ENCODE measurements around the gene TAF11L13. TPM values are rescaled to one million over a fixed set of nuclear protein-coding genes. Genes with fewer than 3 reads are reported as not detected.

TAF11L13 gene
- not detected in 2 replicates for total RNA-seq

DNA sequence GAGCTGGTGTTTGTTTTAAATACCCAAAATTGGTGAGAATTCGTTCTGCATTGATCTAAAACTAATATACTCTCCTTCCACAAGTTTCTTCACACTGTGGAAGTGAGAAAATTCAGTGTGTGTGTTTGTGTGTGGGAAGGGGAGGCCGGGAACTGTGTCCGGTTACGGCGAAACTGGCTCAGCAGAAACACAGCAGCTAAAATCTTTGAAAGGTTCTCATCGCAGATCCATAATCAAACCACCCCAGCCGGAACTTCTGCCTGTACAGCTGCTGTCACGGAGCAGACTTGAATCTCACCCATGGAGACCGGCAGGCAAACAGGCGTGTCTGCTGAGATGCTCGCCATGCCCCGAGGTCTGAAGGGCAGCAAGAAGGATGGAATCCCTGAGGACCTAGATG lies at the start of gene TAF11L13:
TSS of gene TAF11L13 (plus strand) at position 301 of the 400 bp plus-strand sequence.

DNA sequence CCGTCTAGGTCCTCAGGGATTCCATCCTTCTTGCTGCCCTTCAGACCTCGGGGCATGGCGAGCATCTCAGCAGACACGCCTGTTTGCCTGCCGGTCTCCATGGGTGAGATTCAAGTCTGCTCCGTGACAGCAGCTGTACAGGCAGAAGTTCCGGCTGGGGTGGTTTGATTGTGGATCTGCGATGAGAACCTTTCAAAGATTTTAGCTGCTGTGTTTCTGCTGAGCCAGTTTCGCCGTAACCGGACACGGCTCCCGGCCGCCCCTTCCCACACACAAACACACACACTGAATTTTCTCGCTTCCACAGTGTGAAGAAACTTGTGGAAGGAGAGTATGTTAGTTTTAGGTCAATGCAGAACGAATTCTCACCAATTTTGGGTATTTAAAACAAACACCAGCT lies 46.2 kb upstream of the TAF11L13 start, which contains the start of gene TAF11L7:
TSS of gene TAF11L7 (minus strand) at position 101 of the 400 bp plus-strand sequence.

DNA sequence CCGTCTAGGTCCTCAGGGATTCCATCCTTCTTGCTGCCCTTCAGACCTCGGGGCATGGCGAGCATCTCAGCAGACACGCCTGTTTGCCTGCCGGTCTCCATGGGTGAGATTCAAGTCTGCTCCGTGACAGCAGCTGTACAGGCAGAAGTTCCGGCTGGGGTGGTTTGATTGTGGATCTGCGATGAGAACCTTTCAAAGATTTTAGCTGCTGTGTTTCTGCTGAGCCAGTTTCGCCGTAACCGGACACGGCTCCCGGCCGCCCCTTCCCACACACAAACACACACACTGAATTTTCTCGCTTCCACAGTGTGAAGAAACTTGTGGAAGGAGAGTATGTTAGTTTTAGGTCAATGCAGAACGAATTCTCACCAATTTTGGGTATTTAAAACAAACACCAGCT lies 41.0 kb upstream of the TAF11L13 start, which contains the start of gene TAF11L8:
TSS of gene TAF11L8 (minus strand) at position 101 of the 400 bp plus-strand sequence.

DNA sequence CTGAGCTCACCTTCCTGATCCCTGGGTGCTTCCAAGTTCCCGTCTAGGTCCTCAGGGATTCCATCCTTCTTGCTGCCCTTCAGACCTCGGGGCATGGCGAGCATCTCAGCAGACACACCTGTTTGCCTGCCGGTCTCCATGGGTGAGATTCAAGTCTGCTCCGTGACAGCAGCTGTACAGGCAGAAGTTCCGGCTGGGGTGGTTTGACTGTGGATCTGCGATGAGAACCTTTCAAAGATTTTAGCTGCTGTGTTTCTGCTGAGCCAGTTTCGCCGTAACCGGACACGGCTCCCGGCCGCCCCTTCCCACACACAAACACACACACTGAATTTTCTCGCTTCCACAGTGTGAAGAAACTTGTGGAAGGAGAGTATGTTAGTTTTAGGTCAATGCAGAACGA lies 37.6 kb upstream of the TAF11L13 start, which contains the start of gene TAF11L9:
TSS of gene TAF11L9 (minus strand) at position 140 of the 400 bp plus-strand sequence.

DNA sequence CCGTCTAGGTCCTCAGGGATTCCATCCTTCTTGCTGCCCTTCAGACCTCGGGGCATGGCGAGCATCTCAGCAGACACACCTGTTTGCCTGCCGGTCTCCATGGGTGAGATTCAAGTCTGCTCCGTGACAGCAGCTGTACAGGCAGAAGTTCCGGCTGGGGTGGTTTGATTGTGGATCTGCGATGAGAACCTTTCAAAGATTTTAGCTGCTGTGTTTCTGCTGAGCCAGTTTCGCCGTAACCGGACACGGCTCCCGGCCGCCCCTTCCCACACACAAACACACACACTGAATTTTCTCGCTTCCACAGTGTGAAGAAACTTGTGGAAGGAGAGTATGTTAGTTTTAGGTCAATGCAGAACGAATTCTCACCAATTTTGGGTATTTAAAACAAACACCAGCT lies 34.2 kb upstream of the TAF11L13 start, which contains the start of gene TAF11L10:
TSS of gene TAF11L10 (minus strand) at position 101 of the 400 bp plus-strand sequence.

DNA sequence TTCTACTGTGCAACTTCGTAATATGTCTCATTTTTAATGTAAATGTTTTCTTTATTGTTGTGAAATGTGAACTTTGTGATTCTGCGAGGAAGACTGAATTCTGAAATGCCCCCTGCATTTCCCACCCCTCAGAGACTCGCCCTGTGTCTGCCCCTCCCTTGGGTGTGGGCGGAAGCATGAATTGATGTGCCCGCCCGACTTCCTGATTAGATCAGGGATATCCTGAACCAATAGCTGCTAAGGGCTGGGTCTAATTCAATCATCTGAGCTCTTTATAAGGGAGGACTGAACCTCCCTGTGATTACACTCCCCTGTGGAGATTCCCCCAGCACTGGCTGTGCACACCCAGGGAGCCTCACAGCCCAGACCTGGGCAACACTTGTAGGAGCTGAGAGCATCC lies 28.0 kb upstream of the TAF11L13 start, which contains the start of gene TAF11L11:
TSS of gene TAF11L11 (plus strand) at position 304 of the 400 bp plus-strand sequence.

DNA sequence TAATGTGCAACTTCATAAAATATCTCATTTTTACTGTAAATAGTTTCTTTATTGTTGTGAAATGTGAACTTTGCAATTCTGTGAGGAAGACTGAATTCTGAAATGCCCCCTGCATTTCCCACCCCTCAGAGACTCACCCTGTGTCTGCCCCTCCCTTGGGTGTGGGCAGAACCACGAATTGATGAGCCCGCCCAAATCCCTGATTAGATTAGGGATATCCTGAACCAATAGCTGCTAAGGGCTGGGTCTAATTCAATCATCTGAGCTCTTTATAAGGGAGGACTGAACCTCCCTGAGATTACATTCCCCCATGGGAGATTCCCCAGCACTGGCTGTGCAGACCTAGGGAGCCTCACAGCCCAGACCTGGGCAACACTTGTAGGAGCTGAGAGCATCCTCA lies 21.8 kb upstream of the TAF11L13 start, which contains the start of gene TAF11L12:
TSS of gene TAF11L12 (plus strand) at position 301 of the 400 bp plus-strand sequence.

DNA sequence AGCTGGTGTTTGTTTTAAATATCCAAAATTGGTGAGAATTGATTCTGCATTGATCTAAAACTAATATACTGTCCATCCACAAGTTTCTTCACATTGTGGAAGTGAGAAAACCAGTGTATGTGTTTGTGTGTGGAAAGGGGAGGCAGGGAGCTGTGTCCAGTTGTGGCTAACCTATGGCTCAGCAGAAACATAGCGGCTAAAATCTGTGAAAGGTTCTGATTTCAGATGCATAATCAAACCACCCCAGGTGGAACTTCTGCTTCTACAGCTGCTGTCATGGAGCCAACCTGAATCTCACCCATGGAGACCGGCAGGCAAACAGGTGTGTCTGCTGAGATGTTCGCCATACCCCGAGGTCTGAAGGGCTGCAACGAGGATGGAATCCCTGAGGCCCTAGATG lies 2.3 kb downstream of the TAF11L13 start, which contains the start of gene TAF11L14:
TSS of gene TAF11L14 (plus strand) at position 301 of the 400 bp plus-strand sequence.

Small RNA genes lying within 50 kb of the gene (small RNA-seq; reads per million reads assigned to genes)
- gene AC233724.1 (not detected), gene AC233724.12 (not detected), gene AC233724.2 (not detected), gene AC233724.3 (not detected), gene AC233724.4 (not detected), gene AC233724.6 (not detected), gene AC233724.7 (not detected)

Other genes starting within 250 kb of the TAF11L13 start
- not detected in 2 replicates for gene TAF11L2, start 133.9 kb upstream of the TAF11L13 start, total RNA-seq
- gene TAF11L3, start 113.7 kb upstream of the TAF11L13 start, total RNA-seq: not detected in 2 replicates
- not detected in 2 replicates for gene TAF11L4, start 110.3 kb upstream of the TAF11L13 start, total RNA-seq
- not detected in 2 replicates for gene TAF11L5, start 106.9 kb upstream of the TAF11L13 start, total RNA-seq
- not detected in 2 replicates for gene TAF11L6, start 103.4 kb upstream of the TAF11L13 start, total RNA-seq
- gene TAF11L7, start 46.3 kb upstream of the TAF11L13 start, total RNA-seq: not detected in 2 replicates
- not detected in 2 replicates for gene TAF11L8, start 41.1 kb upstream of the TAF11L13 start, total RNA-seq
- gene TAF11L9, start 37.7 kb upstream of the TAF11L13 start, total RNA-seq: not detected in 2 replicates
- not detected in 2 replicates for gene TAF11L10, start 34.3 kb upstream of the TAF11L13 start, total RNA-seq
- not detected in 2 replicates for gene TAF11L11, start 27.9 kb upstream of the TAF11L13 start, total RNA-seq
- not detected in 2 replicates for gene TAF11L12, start 21.7 kb upstream of the TAF11L13 start, total RNA-seq
- not detected in 2 replicates for gene TAF11L14, start 2.4 kb downstream of the TAF11L13 start, total RNA-seq

Measured in articular chondrocyte of knee joint (primary cell).